Erythroblast (primary cell): ENCODE results near the gene BMI1.
"Not testable (repeated sequence)": the region's sequence is repeated elsewhere in the genome, so short reads cannot be mapped to it uniquely, and the experiment has no call there.

Source experiments
- GATA1 ChIP-seq: IDR thresholded peaks from 2 replicates; pipeline ENCODE4 v1.6.1; 2011; ENCODE audit warnings: low read depth, mild to moderate bottlenecking, control low read depth, low read length, moderate library complexity
- POLR2A ChIP-seq: IDR thresholded peaks from 2 replicates; pipeline ENCODE4 v1.6.1; 2011; ENCODE audit warnings: mild to moderate bottlenecking, low read length

- not testable (repeated sequence) for TF ChIP-seq POLR2A, GATA1
These were observed 36.9 kb downstream of the BMI1 start for GRCh38 chr10:22357770-22358169.
